ENCODE data around the gene SCNM1.

The SCNM1 gene

GRCh38 chr1:151165738-151166504 lies at the start of gene SCNM1, which contains the start of gene LYSMD1:
Gene SCNM1, plus strand, starts transcription at chr1:151166144. Its CDS starts 9 bp downstream, at chr1:151166153.
Gene LYSMD1, minus strand, starts transcription at chr1:151165902. Its CDS starts 644 bp downstream, at chr1:151165258.
- H2AFZ ChIP-seq, result peak within 1 kb of the TSS; percentile 90
- no peaks in the 10 kb centered on the region for H3K9me3 ChIP-seq (ENCODE audit: control insufficient read depth, low read length)
- H3K36me3 ChIP-seq (ENCODE audit: control insufficient read depth, insufficient read depth, low read length), result no peaks in the 10 kb centered on the region
- H3K4me1 ChIP-seq, result no peaks in the 10 kb centered on the region
- H3K4me2 ChIP-seq (ENCODE audit: low read length), result peak within 1 kb of the TSS; percentile 92
- peak within 1 kb of the TSS; percentile 29 for H3K9ac ChIP-seq
- peak within 1 kb of the TSS; percentile 91 for H3K27ac ChIP-seq
- no peaks in the 10 kb centered on the region for H3K27me3 ChIP-seq (ENCODE audit: control insufficient read depth, insufficient read depth, low read length)
- peak within 1 kb of the TSS; percentile 86 for H3K4me3 ChIP-seq (ENCODE audit: low read depth, low read length)
- peak; percentile 7 for TF ChIP-seq CTCF (IDR thresholded peaks at IDR 0.05)
- H3K79me2 ChIP-seq, result peaks cover 3% of the 10 kb centered on the region

- H2AFZ ChIP-seq, result no peak overlapping the region
- H3K27ac ChIP-seq, result no peak overlapping the region
- H3K9me3 ChIP-seq (ENCODE audit: control insufficient read depth, low read length), result no peaks in the 10 kb centered on the region
- no peak overlapping the region for H3K4me3 ChIP-seq (ENCODE audit: low read depth, low read length)
- H3K36me3 ChIP-seq (ENCODE audit: control insufficient read depth, insufficient read depth, low read length), result no peaks in the 10 kb centered on the region
- no peak overlapping the region for H3K9ac ChIP-seq
- H3K79me2 ChIP-seq, result no peaks in the 10 kb centered on the region
- H3K27me3 ChIP-seq (ENCODE audit: control insufficient read depth, insufficient read depth, low read length), result no peaks in the 10 kb centered on the region
- TF ChIP-seq CTCF (IDR thresholded peaks at IDR 0.05), result no peak
- H3K4me2 ChIP-seq (ENCODE audit: low read length), result no peak overlapping the region
- no peaks in the 10 kb centered on the region for H3K4me1 ChIP-seq
Observed at GRCh38 chr1:151124763-151125403, 41.1 kb upstream of the SCNM1 start.

- no peak overlapping the region for H3K4me2 ChIP-seq (ENCODE audit: low read length)
- H3K79me2 ChIP-seq, result no peaks in the 10 kb centered on the region
- no peak overlapping the region for H3K9ac ChIP-seq
- H3K27me3 ChIP-seq (ENCODE audit: control insufficient read depth, insufficient read depth, low read length), result no peaks in the 10 kb centered on the region
- H3K27ac ChIP-seq, result no peak overlapping the region
- H3K36me3 ChIP-seq (ENCODE audit: control insufficient read depth, insufficient read depth, low read length), result no peaks in the 10 kb centered on the region
- no peak overlapping the region for H3K4me3 ChIP-seq (ENCODE audit: low read depth, low read length)
- H2AFZ ChIP-seq, result no peak overlapping the region
- H3K9me3 ChIP-seq (ENCODE audit: control insufficient read depth, low read length), result no peaks in the 10 kb centered on the region
- no peak for TF ChIP-seq CTCF (IDR thresholded peaks at IDR 0.05)
- H3K4me1 ChIP-seq, result no peaks in the 10 kb centered on the region
Observed at GRCh38 chr1:151128800-151129199, 37.1 kb upstream of the SCNM1 start.

GRCh38 chr1:151130987-151131586 lies 34.9 kb upstream of the SCNM1 start:
- Histone ChIP-seq H3K27ac (no peak overlapping the region), H3K4me3 (ENCODE audit: low read depth, low read length) (peak overlapping the region; percentile 14), H3K4me2 (ENCODE audit: low read length) (peak overlapping the region; percentile 49), H3K36me3 (ENCODE audit: control insufficient read depth, insufficient read depth, low read length) (no peaks in the 10 kb centered on the region), H3K27me3 (ENCODE audit: control insufficient read depth, insufficient read depth, low read length) (no peaks in the 10 kb centered on the region), H3K9ac (no peak overlapping the region), H3K4me1 (no peaks in the 10 kb centered on the region), H2AFZ (no peak overlapping the region), H3K9me3 (ENCODE audit: control insufficient read depth, low read length) (no peaks in the 10 kb centered on the region), H3K79me2 (no peaks in the 10 kb centered on the region)
- TF ChIP-seq CTCF (IDR thresholded peaks at IDR 0.05), result no peak
